GM18498 (cell line): ENCODE measurements around the gene CDH7.

Source experiments
- ATAC-seq: cut with Tn5 transposase; IDR thresholded peaks from one replicate; pipeline ENCODE4 v1.9.1; 2021; ENCODE audit warnings: mild to moderate bottlenecking, moderate library complexity; ENCODE audit not compliant: unreplicated experiment

The CDH7 gene

GRCh38 chr18:65768120-65768778, 17.4 kb downstream of the CDH7 start:
- ATAC-seq, result no peak

GRCh38 chr18:65769652-65770051, 18.8 kb downstream of the CDH7 start:
- ATAC-seq, result no peak

- no peak for ATAC-seq
These were observed 35.7 kb downstream of the CDH7 start for GRCh38 chr18:65786474-65786873.

- ATAC-seq, result no peak
These were observed 37.6 kb downstream of the CDH7 start for GRCh38 chr18:65788373-65788772.

- ATAC-seq, result no peak
These were observed 39.8 kb downstream of the CDH7 start for GRCh38 chr18:65790604-65791003.

GRCh38 chr18:65791719-65792118, 40.9 kb downstream of the CDH7 start:
- no peak for ATAC-seq

- ATAC-seq, result no peak
These were observed 41.8 kb downstream of the CDH7 start for GRCh38 chr18:65792456-65793074.

GRCh38 chr18:65808759-65809158, 57.9 kb downstream of the CDH7 start:
- ATAC-seq, result no peak

GRCh38 chr18:65811307-65811706, 60.5 kb downstream of the CDH7 start:
- ATAC-seq, result no peak

- no peak for ATAC-seq
These were observed 64.7 kb downstream of the CDH7 start for GRCh38 chr18:65815506-65815905.

- no peak for ATAC-seq
These were observed 66.4 kb downstream of the CDH7 start for GRCh38 chr18:65817178-65817577.

- ATAC-seq, result no peak
These were observed 71.1 kb downstream of the CDH7 start for GRCh38 chr18:65821911-65822310.

GRCh38 chr18:65822826-65823225, 72.0 kb downstream of the CDH7 start:
- no peak for ATAC-seq

GRCh38 chr18:65827444-65827843, 76.6 kb downstream of the CDH7 start:
- ATAC-seq, result no peak

- ATAC-seq, result no peak
These were observed 85.1 kb downstream of the CDH7 start for GRCh38 chr18:65835881-65836280.

GRCh38 chr18:65846107-65846506, 95.3 kb downstream of the CDH7 start:
- no peak for ATAC-seq

GRCh38 chr18:65852273-65852672, 101.5 kb downstream of the CDH7 start:
- ATAC-seq, result no peak

GRCh38 chr18:65859075-65859474, 108.3 kb downstream of the CDH7 start:
- ATAC-seq, result no peak

GRCh38 chr18:65869527-65869926, 118.7 kb downstream of the CDH7 start:
- ATAC-seq, result no peak

GRCh38 chr18:65876310-65876709, 125.5 kb downstream of the CDH7 start:
- no peak for ATAC-seq

- no peak for ATAC-seq
These were observed 146.5 kb downstream of the CDH7 start for GRCh38 chr18:65897292-65897691.

- no peak for ATAC-seq
These were observed 150.7 kb downstream of the CDH7 start for GRCh38 chr18:65901522-65901921.

- ATAC-seq, result no peak
These were observed 155.8 kb downstream of the CDH7 start for GRCh38 chr18:65906621-65907034.
